Subcutaneous abdominal adipose tissue (tissue), 5 donors: ENCODE measurements around the gene MAST2.
A peak's percentile ranks its signal among the peaks of the same experiment; 100 is the strongest.

Experiments used
- H3K27ac ChIP-seq: one replicate; pipeline ENCODE4 v1.7.0; 2013; ENCODE audit warnings: low read depth, mild to moderate bottlenecking, inconsistent platforms, low read length, moderate library complexity
- H3K27me3 ChIP-seq, 5 donors: one replicate each; pipeline ENCODE4 v1.7.0; 2013; ENCODE audit warnings: low read length in 5 of 5, inconsistent platforms in 1 of 5; ENCODE audit not compliant: control insufficient read depth in 5 of 5, insufficient read depth in 4 of 5
- H3K36me3 ChIP-seq, 5 donors: one replicate each; pipeline ENCODE4 v1.7.0; 2013; ENCODE audit warnings: low read length in 5 of 5; ENCODE audit not compliant: control insufficient read depth in 5 of 5, insufficient read depth in 5 of 5
- H3K4me1 ChIP-seq, 5 donors: one replicate each; pipeline ENCODE4 v1.7.0; 2013; ENCODE audit warnings: low read length in 5 of 5, mild to moderate bottlenecking in 3 of 5, moderate library complexity in 1 of 5; ENCODE audit not compliant: control insufficient read depth in 5 of 5, insufficient read depth in 5 of 5
- H3K4me3 ChIP-seq, 5 donors: one replicate each; pipeline ENCODE4 v1.7.0; 2013; ENCODE audit warnings: low read length in 5 of 5, low read depth in 1 of 5
- H3K9ac ChIP-seq, 5 donors: one replicate each; pipeline ENCODE4 v1.7.0; 2013; ENCODE audit warnings: low read length in 5 of 5, mild to moderate bottlenecking in 4 of 5, moderate library complexity in 3 of 5
- H3K9me3 ChIP-seq, 5 donors: one replicate each; pipeline ENCODE4 v1.7.0; 2013; ENCODE audit warnings: low read length in 5 of 5; ENCODE audit not compliant: control insufficient read depth in 5 of 5
- donor health status: healthy.
- donor health status: healthy.
- donor health status: healthy.
- donor health status: healthy.
- donor health status: healthy.

MAST2 gene

GRCh38 chr1:45886229-45886628 is 82.8 kb downstream of the MAST2 start:
- H3K9ac ChIP-seq, result no peak overlapping the region
- no peaks in the 10 kb centered on the region for H3K36me3 ChIP-seq
- H3K9me3 ChIP-seq, result no peaks in the 10 kb centered on the region
- H3K27ac ChIP-seq, result no peak overlapping the region
- no peak overlapping the region for H3K4me3 ChIP-seq
- H3K27me3 ChIP-seq, result no peaks in the 10 kb centered on the region
- no peaks in the 10 kb centered on the region for H3K4me1 ChIP-seq

- no peaks in the 10 kb centered on the region for H3K9me3 ChIP-seq
- peaks cover 0 to 6% (median 2%) of the 10 kb centered on the region in 5 donors for H3K4me1 ChIP-seq
- H3K27me3 ChIP-seq, result no peaks in the 10 kb centered on the region
- H3K4me3 ChIP-seq, result no peak overlapping the region
- H3K9ac ChIP-seq, result no peak overlapping the region
- H3K27ac ChIP-seq, result no peak overlapping the region
- H3K36me3 ChIP-seq, result no peaks in the 10 kb centered on the region
Observed at GRCh38 chr1:45887156-45887842, 83.9 kb downstream of the MAST2 start.

- no peaks in the 10 kb centered on the region for H3K36me3 ChIP-seq
- no peaks in the 10 kb centered on the region for H3K9me3 ChIP-seq
- H3K4me1 ChIP-seq, result peaks cover 0 to 10% (median 4%) of the 10 kb centered on the region in 5 donors
- no peak overlapping the region for H3K27ac ChIP-seq
- H3K9ac ChIP-seq, result no peak overlapping the region
- no peaks in the 10 kb centered on the region for H3K27me3 ChIP-seq
- no peak overlapping the region for H3K4me3 ChIP-seq
Observed at GRCh38 chr1:45890078-45890477, 86.7 kb downstream of the MAST2 start.

- H3K9me3 ChIP-seq, result no peaks in the 10 kb centered on the region
- H3K4me1 ChIP-seq, result peaks cover 0 to 10% (median 4%) of the 10 kb centered on the region in 5 donors
- H3K27ac ChIP-seq, result no peak overlapping the region
- H3K9ac ChIP-seq, result no peak overlapping the region
- no peaks in the 10 kb centered on the region for H3K36me3 ChIP-seq
- H3K4me3 ChIP-seq, result no peak overlapping the region
- H3K27me3 ChIP-seq, result no peaks in the 10 kb centered on the region
Observed at GRCh38 chr1:45891087-45891486, 87.7 kb downstream of the MAST2 start.

GRCh38 chr1:45892068-45892785 is 88.8 kb downstream of the MAST2 start:
- H3K27me3 ChIP-seq, result no peaks in the 10 kb centered on the region
- no peak overlapping the region for H3K27ac ChIP-seq
- H3K9me3 ChIP-seq, result no peaks in the 10 kb centered on the region
- H3K4me1 ChIP-seq, result peaks cover 0 to 10% (median 4%) of the 10 kb centered on the region in 5 donors
- H3K36me3 ChIP-seq, result no peaks in the 10 kb centered on the region
- H3K9ac ChIP-seq, result peak overlapping the region in 3 of 5 donors; percentile 10 to 56 (median 53)
- H3K4me3 ChIP-seq, result peak overlapping the region in 2 of 5 donors; percentile 3 to 22

GRCh38 chr1:45894331-45894730 is 90.9 kb downstream of the MAST2 start:
- Histone ChIP-seq H3K36me3 (no peaks in the 10 kb centered on the region), H3K4me1 (peaks cover 0 to 10% (median 4%) of the 10 kb centered on the region in 5 donors), H3K9ac (no peak overlapping the region), H3K27me3 (no peaks in the 10 kb centered on the region), H3K27ac (no peak overlapping the region), H3K9me3 (no peaks in the 10 kb centered on the region), H3K4me3 (no peak overlapping the region)

- Histone ChIP-seq H3K4me3 (no peak overlapping the region), H3K9ac (no peak overlapping the region), H3K27ac (no peak overlapping the region), H3K9me3 (no peaks in the 10 kb centered on the region), H3K36me3 (no peaks in the 10 kb centered on the region), H3K4me1 (peaks cover 0 to 10% (median 4%) of the 10 kb centered on the region in 5 donors), H3K27me3 (no peaks in the 10 kb centered on the region)
Observed at GRCh38 chr1:45894921-45895320, 91.5 kb downstream of the MAST2 start.

- H3K27me3 ChIP-seq, result no peaks in the 10 kb centered on the region
- H3K36me3 ChIP-seq, result no peaks in the 10 kb centered on the region
- H3K9ac ChIP-seq, result no peak overlapping the region
- H3K4me1 ChIP-seq, result peaks cover 0 to 10% (median 4%) of the 10 kb centered on the region in 5 donors
- no peaks in the 10 kb centered on the region for H3K9me3 ChIP-seq
- H3K27ac ChIP-seq, result no peak overlapping the region
- H3K4me3 ChIP-seq, result no peak overlapping the region
Observed at GRCh38 chr1:45895406-45895805, 92.0 kb downstream of the MAST2 start.

- no peaks in the 10 kb centered on the region for H3K27me3 ChIP-seq
- H3K4me3 ChIP-seq, result no peak overlapping the region
- no peak overlapping the region for H3K9ac ChIP-seq
- no peaks in the 10 kb centered on the region for H3K36me3 ChIP-seq
- H3K4me1 ChIP-seq, result peaks cover 0 to 6% (median 0%) of the 10 kb centered on the region in 5 donors
- H3K27ac ChIP-seq, result no peak overlapping the region
- H3K9me3 ChIP-seq, result peaks cover 0 to 4% (median 2%) of the 10 kb centered on the region in 5 donors
Observed at GRCh38 chr1:45906883-45907282, 103.5 kb downstream of the MAST2 start.

- H3K9ac ChIP-seq, result no peak overlapping the region
- no peaks in the 10 kb centered on the region for H3K36me3 ChIP-seq
- no peaks in the 10 kb centered on the region for H3K27me3 ChIP-seq
- H3K4me3 ChIP-seq, result no peak overlapping the region
- no peaks in the 10 kb centered on the region for H3K9me3 ChIP-seq
- peaks cover 0 to 15% (median 4%) of the 10 kb centered on the region in 5 donors for H3K4me1 ChIP-seq
- H3K27ac ChIP-seq, result no peak overlapping the region
Observed at GRCh38 chr1:45908611-45909140, 105.3 kb downstream of the MAST2 start.
